H1 (cell line): ENCODE results near the gene TLE4. TPM values are rescaled to one million over a fixed set of nuclear protein-coding genes. Genes with fewer than 3 reads are reported as not detected.

ENCODE experiments used
- CTCF ChIA-PET: fragments of 300-600 bp; sonication (Branson Sonifier 250); formaldehyde crosslinking; loops from one replicate; lab custom pipeline; 2021; ENCODE audit not compliant: partially characterized antibody; lab: Charles Lee
- POLR2A ChIA-PET: fragments of 300-600 bp; sonication (Branson Sonifier 250); formaldehyde crosslinking; loops from one replicate; lab custom pipeline; 2021; ENCODE audit warnings: inconsistent platforms; ENCODE audit not compliant: partially characterized antibody; lab: Charles Lee
- DNase-seq, 2 experiments: peaks; one replicate each; pipeline versions ENCODE4 v3.0.0 to v3.0.0-alpha.2; 2010 to 2022; ENCODE audit warnings: low spot score in 2 of 2, low read depth in 1 of 2, mixed read lengths in 1 of 2
- FAIRE-seq: peaks from 2 replicates; lab custom pipeline; 2011; peaks lifted over from hg19 to GRCh38; lab: Jason Lieb, UNC
- H2AFZ ChIP-seq: 2 replicates; pipeline ENCODE4 v1.8.1; 2012; ENCODE audit warnings: low read length, inconsistent platforms
- H2AK5ac ChIP-seq: 2 replicates; pipeline ENCODE4 v1.6.1; 2013; ENCODE audit warnings: low read depth, low read length
- H2BK120ac ChIP-seq: replicated peaks from 2 replicates; pipeline ENCODE3; 2013; ENCODE audit warnings: low read depth, low read length, inconsistent platforms
- H2BK12ac ChIP-seq: 2 replicates; pipeline ENCODE4 v1.6.1; 2013; ENCODE audit warnings: low read depth, low read length
- H2BK15ac ChIP-seq: 2 replicates; pipeline ENCODE4 v1.6.1; 2013; ENCODE audit warnings: low read length
- H2BK20ac ChIP-seq: 2 replicates; pipeline ENCODE4 v1.6.1; 2013; ENCODE audit warnings: low read length
- H2BK5ac ChIP-seq: 2 replicates; pipeline ENCODE4 v1.6.1; 2013; ENCODE audit warnings: low read depth, low read length
- H3K14ac ChIP-seq: 2 replicates; pipeline ENCODE4 v1.6.1; 2013; ENCODE audit warnings: inconsistent platforms; ENCODE audit not compliant: insufficient read length
- H3K18ac ChIP-seq: 2 replicates; pipeline ENCODE4 v1.6.1; 2013; ENCODE audit warnings: low read length; ENCODE audit errors: extremely low read depth
- H3K23ac ChIP-seq: 2 replicates; pipeline ENCODE4 v1.6.1; 2013; ENCODE audit warnings: inconsistent platforms; ENCODE audit not compliant: insufficient read length
- H3K23me2 ChIP-seq: 2 replicates; pipeline ENCODE4 v1.6.1; 2013; ENCODE audit warnings: low read depth, low read length
- H3K27ac ChIP-seq: 2 replicates; pipeline ENCODE4 v1.6.1; 2011; ENCODE audit warnings: low read depth, low read length, inconsistent platforms
- H3K27me3 ChIP-seq, 4 experiments: replicated peaks in 1 of 4; 1 replicate in 1 of 4; 2 replicates in 3 of 4; pipeline versions ENCODE4 v1.6.1 to v1.8.1; 2011 to 2013; ENCODE audit warnings: low read length in 3 of 4, mild to moderate bottlenecking in 3 of 4, inconsistent platforms in 2 of 4, mixed read lengths in 2 of 4, moderate library complexity in 1 of 4; ENCODE audit not compliant: control insufficient read depth in 3 of 4, insufficient read depth in 3 of 4; ENCODE audit errors: extremely low read depth in 1 of 4
- H3K36me3 ChIP-seq, 4 experiments: 2 replicates each; pipeline versions ENCODE4 v1.6.1 to v1.8.1; 2011 to 2013; ENCODE audit warnings: mild to moderate bottlenecking in 4 of 4, low read length in 3 of 4, moderate library complexity in 2 of 4, control low read depth in 1 of 4, inconsistent platforms in 1 of 4; ENCODE audit not compliant: insufficient read depth in 4 of 4, control insufficient read depth in 2 of 4
- H3K4ac ChIP-seq: replicated peaks from 2 replicates; pipeline ENCODE3; 2013; ENCODE audit warnings: low read length, low read depth, mixed read lengths, inconsistent platforms; ENCODE audit not compliant: insufficient read length
- H3K4me1 ChIP-seq, 4 experiments: replicated peaks in 1 of 4; 1 replicate in 1 of 4; 2 replicates in 3 of 4; pipeline versions ENCODE4 v1.6.1 to v1.8.1; 2011 to 2013; ENCODE audit warnings: low read length in 3 of 4, inconsistent platforms in 2 of 4, mixed read lengths in 1 of 4; ENCODE audit not compliant: insufficient read depth in 4 of 4, control insufficient read depth in 3 of 4
- H3K4me2 ChIP-seq, 2 experiments: 2 replicates each; pipeline versions ENCODE4 v1.6.1 to v1.8.1; 2011 to 2013; ENCODE audit warnings: low read depth in 2 of 2, low read length in 2 of 2, control low read depth in 1 of 2, inconsistent platforms in 1 of 2, mild to moderate bottlenecking in 1 of 2; ENCODE audit not compliant: insufficient read depth in 1 of 2
- H3K4me3 ChIP-seq, 4 experiments: fragments of 200-600, 300-600 bp in 1 of 4; sonication (generic), shearing (Covaris generic), sonication (Bioruptor Twin) in 1 of 4; 2 replicates each; pipeline versions ENCODE4 v1.5.1 to v1.8.1; 2011 to 2016; ENCODE audit warnings: low read length in 4 of 4, low read depth in 3 of 4, control low read depth in 2 of 4, inconsistent platforms in 2 of 4, mild to moderate bottlenecking in 2 of 4, mixed read lengths in 1 of 4, moderate library complexity in 1 of 4; ENCODE audit not compliant: insufficient read depth in 2 of 4; ENCODE audit errors: extremely low read depth in 1 of 4
- H3K56ac ChIP-seq: replicated peaks from 2 replicates; pipeline ENCODE3; 2013; ENCODE audit warnings: low read depth, mild to moderate bottlenecking, mixed read lengths, low read length, inconsistent platforms; ENCODE audit not compliant: insufficient read length
- H3K79me1 ChIP-seq: 2 replicates; pipeline ENCODE4 v1.6.1; 2013; ENCODE audit warnings: low read depth, low read length, control low read depth
- H3K79me2 ChIP-seq, 2 experiments: 2 replicates each; pipeline versions ENCODE4 v1.6.1 to v1.8.1; 2012 to 2013; ENCODE audit warnings: low read length in 2 of 2, mild to moderate bottlenecking in 2 of 2, inconsistent platforms in 1 of 2; ENCODE audit not compliant: insufficient read depth in 2 of 2, control insufficient read depth in 1 of 2
- H3K9ac ChIP-seq, 4 experiments: replicated peaks in 1 of 4; 1 replicate in 1 of 4; 2 replicates in 3 of 4; pipeline versions ENCODE4 v1.6.1 to v1.8.1; 2011 to 2013; ENCODE audit warnings: low read depth in 3 of 4, low read length in 3 of 4, control low read depth in 2 of 4, mild to moderate bottlenecking in 2 of 4, moderate library complexity in 2 of 4, inconsistent platforms in 1 of 4; ENCODE audit errors: extremely low read depth in 1 of 4
- H3K9me3 ChIP-seq, 2 experiments: 2 replicates each; pipeline versions ENCODE4 v1.6.1 to v1.8.1; 2012 to 2013; ENCODE audit warnings: mild to moderate bottlenecking in 2 of 2, moderate library complexity in 2 of 2, control low read depth in 1 of 2, inconsistent platforms in 1 of 2, low read depth in 1 of 2, low read length in 1 of 2, mixed read lengths in 1 of 2; ENCODE audit not compliant: insufficient read depth in 2 of 2
- H4K20me1 ChIP-seq, 2 experiments: replicated peaks in 1 of 2; 2 replicates each; pipeline versions ENCODE3 to v1.8.1; 2011 to 2013; ENCODE audit warnings: inconsistent platforms in 2 of 2, low read length in 2 of 2, mild to moderate bottlenecking in 1 of 2; ENCODE audit not compliant: insufficient read depth in 2 of 2, control insufficient read depth in 1 of 2
- H4K5ac ChIP-seq: 2 replicates; pipeline ENCODE4 v1.6.1; 2013; ENCODE audit warnings: low read length, low read depth, mixed read lengths, inconsistent platforms; ENCODE audit not compliant: insufficient read length
- H4K8ac ChIP-seq: 2 replicates; pipeline ENCODE4 v1.8.0; 2013; ENCODE audit warnings: mild to moderate bottlenecking, moderate library complexity, low read length, inconsistent platforms; ENCODE audit not compliant: insufficient read depth; ENCODE audit errors: extremely low read depth
- H4K91ac ChIP-seq: replicated peaks from 2 replicates; pipeline ENCODE3; 2013; ENCODE audit warnings: low read length, mixed read lengths, inconsistent platforms; ENCODE audit not compliant: insufficient read length
- ASH2L ChIP-seq: fragments of 200-600, 300-600 bp; sonication (generic); IDR thresholded peaks from one replicate; pipeline ENCODE4 v1.7.1; 2017; ENCODE audit warnings: low read length
- CTBP2 ChIP-seq: IDR thresholded peaks from 2 replicates; pipeline ENCODE4 v1.7.0; 2011; ENCODE audit warnings: borderline replicate concordance, mild to moderate bottlenecking, moderate library complexity, mixed read lengths, low read length; ENCODE audit not compliant: insufficient read depth, insufficient read length
- FOSL1 ChIP-seq: IDR thresholded peaks from 2 replicates; pipeline ENCODE4 v1.6.1; 2011; ENCODE audit warnings: mild to moderate bottlenecking, low read depth, low read length, moderate library complexity; ENCODE audit not compliant: insufficient read depth
- HDAC2 ChIP-seq, 2 experiments: fragments of 300-600 bp in 1 of 2; sonication (generic) in 1 of 2; IDR thresholded peaks; 2 replicates each; pipeline ENCODE4 v1.6.1; 2011 to 2012; ENCODE audit warnings: low read depth in 2 of 2, low read length in 2 of 2, mild to moderate bottlenecking in 2 of 2, moderate library complexity in 2 of 2, borderline replicate concordance in 1 of 2, inconsistent platforms in 1 of 2
- KDM1A ChIP-seq: fragments of 200-600, 300-600 bp; sonication (generic); IDR thresholded peaks from 2 replicates; pipeline ENCODE4 v1.7.1; 2016; ENCODE audit warnings: mild to moderate bottlenecking, low read length, borderline replicate concordance
- KDM5A ChIP-seq: fragments of 200-600 bp; IDR thresholded peaks from 2 replicates; pipeline ENCODE4 v1.7.1; 2012; ENCODE audit warnings: mild to moderate bottlenecking, low read length, inconsistent platforms, mixed read lengths
- TBP ChIP-seq: IDR thresholded peaks from 2 replicates; pipeline ENCODE4 v1.6.1; 2011; ENCODE audit warnings: low read depth, low read length, improper control_type of control experiment
- WGBS, 2 experiments: shearing (Covaris generic) in 1 of 2; methylation state at CpG; one replicate each; pipeline versions ENCODE4 v1.1.6 to v1.1.7; 2013 to 2015; ENCODE audit warnings: low lambda C conversion rate in 2 of 2, mixed read lengths in 2 of 2, inconsistent platforms in 1 of 2, low coverage in 1 of 2, missing lambda C conversion rate in 1 of 2; ENCODE audit not compliant: insufficient replicate concordance in 2 of 2, insufficient coverage in 1 of 2, insufficient read length in 1 of 2; ENCODE audit errors: extremely low coverage in 1 of 2, missing lambda C conversion rate in 1 of 2; 5-methylcytosine and 5-hydroxymethylcytosine counted together
- polyA plus RNA-seq, 7 experiments: library from polyadenylated mRNA; depleted of rRNA in 3 of 7; stranded (reverse) in 5 of 7; unstranded in 2 of 7; fragments of >200 nt in 5 of 7; fragments of 200-250 nt in 2 of 7; gene quantifications; 1 replicate in 5 of 7; 2 replicates in 1 of 7; 4 replicates in 1 of 7; pipeline versions ENCODE4 v1.2.1 to v1.2.3, GENCODE V29; 2011 to 2013; ENCODE audit warnings: missing spikeins in 2 of 7, mixed read lengths in 2 of 7
- total RNA-seq: library from RNA; stranded (reverse); fragmentation: NEBNext Ultra II Directional; extraction: Animal tissue kit (Norgen Biotek cat#: 25700); gene quantifications from 2 replicates; pipeline ENCODE4 v1.2.1, GENCODE V29; 2021

TLE4 gene
- total and polyA plus RNA-seq, 2 of the 8 experiments (the other 6 are each of a cell fraction or from before 2014, with no cell fraction given) = 32.4 to 36.9 TPM

DNA sequence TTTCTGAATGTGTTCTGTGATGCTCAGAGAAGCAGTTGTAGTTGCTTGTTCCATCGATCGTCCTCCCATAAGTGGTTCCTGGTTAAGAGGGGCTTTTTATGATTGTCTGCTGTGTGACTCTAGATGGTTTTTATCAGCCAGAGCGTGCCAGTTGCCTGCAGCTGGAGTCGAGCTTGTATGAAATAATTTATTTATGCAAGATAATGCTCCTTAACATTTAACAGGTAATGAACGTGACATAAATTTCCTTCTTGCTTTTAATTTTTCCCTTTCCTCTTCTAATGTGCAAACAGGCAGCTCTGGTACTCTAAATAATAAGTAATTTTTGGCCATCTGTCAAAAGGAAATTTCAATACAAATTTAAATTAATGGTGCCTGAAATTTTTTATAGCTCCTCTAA is 84.4 kb downstream of the TLE4 start:
- H2BK20ac ChIP-seq = no peak overlapping the region
- ChIA-PET CTCF (interaction anchor here (1.1 kb wide), 1 partner anchor 185 kb away, joined by 3 read pairs; no protein-coding TSS in a partner anchor), POLR2A (no interaction called here)
- H3K9me3 ChIP-seq = no peaks in the 10 kb centered on the region; a peak in 1 of 4 replicates
- H2BK12ac ChIP-seq = no peak overlapping the region
- no peak overlapping the region for H2AFZ ChIP-seq
- H2BK5ac ChIP-seq = no peak overlapping the region
- no peak overlapping the region for H2AK5ac ChIP-seq
- no peak overlapping the region for H4K5ac ChIP-seq
- no peak overlapping the region for H3K4ac ChIP-seq
- H3K4me2 ChIP-seq = no peak overlapping the region
- H3K9ac ChIP-seq = no peak overlapping the region
- no peaks in the 10 kb centered on the region for H3K79me2 ChIP-seq
- no peak overlapping the region for H3K23ac ChIP-seq
- H3K27ac ChIP-seq = no peak overlapping the region
- 95% methylated on average over 5 of the region's 5 CpGs; no CpG with 5 or more reads in 1 of the 2 experiments for WGBS, 2 experiments
- H4K91ac ChIP-seq = no peak overlapping the region
- FAIRE-seq (no peak), DNase-seq (no peak)
- no peaks in the 10 kb centered on the region; a peak in 1 of 8 replicates for H3K36me3 ChIP-seq
- H2BK120ac ChIP-seq = no peak overlapping the region
- H3K23me2 ChIP-seq = no peaks in the 10 kb centered on the region
- H3K79me1 ChIP-seq = no peaks in the 10 kb centered on the region; the same call in 1 of the 2 replicates
- H3K4me3 ChIP-seq = no peak overlapping the region
- TF ChIP-seq FOSL1 = no peak
- TF ChIP-seq CTBP2 = no peak
- TF ChIP-seq KDM1A = no peak
- TF ChIP-seq KDM5A = no peak
- TF ChIP-seq HDAC2 (IDR thresholded peaks at IDR 0.05; ENCODE audit: borderline replicate concordance in 1 of 2, low read depth in 2 of 2, low read length in 2 of 2) = no peak
- no peak for TF ChIP-seq TBP
- TF ChIP-seq ASH2L = no peak
- no peaks in the 10 kb centered on the region for H3K27me3 ChIP-seq
- H2BK15ac ChIP-seq = no peak overlapping the region
- H3K4me1 ChIP-seq = peaks cover 0 to 10% (median 4%) of the 10 kb centered on the region in 4 experiments; a peak in 5 of 7 replicates
- H4K20me1 ChIP-seq = no peaks in the 10 kb centered on the region
- no peak overlapping the region for H3K14ac ChIP-seq
- H3K18ac ChIP-seq = no peak overlapping the region
- no peak overlapping the region for H4K8ac ChIP-seq
- no peak overlapping the region for H3K56ac ChIP-seq
